Esophagus muscularis mucosa (tissue), 4 donors: ENCODE data around the gene RCN2.

Experiments
- EP300 ChIP-seq: sonication (generic); formaldehyde crosslinking; IDR thresholded peaks from one replicate; pipeline ENCODE4 v1.6.1; 2017; ENCODE audit warnings: antibody characterized with exemption
- POLR2A ChIP-seq: fragments of 450-650 bp; IDR thresholded peaks from one replicate; pipeline ENCODE4 v1.6.1; 2017; ENCODE audit warnings: antibody characterized with exemption, moderate library complexity, mild to moderate bottlenecking, low read depth
- TF ChIP-seq, protein P1 (sequence below), 3 experiments: fragments of 200-600 bp in 2 of 3; fragments of 450-650 bp in 1 of 3; sonication (generic) in 2 of 3; IDR thresholded peaks; one replicate each; pipeline ENCODE4 v1.5.1; 2017 to 2019; ENCODE audit warnings: antibody characterized with exemption in 3 of 3, mild to moderate bottlenecking in 2 of 3, moderate library complexity in 1 of 3

DNA sequence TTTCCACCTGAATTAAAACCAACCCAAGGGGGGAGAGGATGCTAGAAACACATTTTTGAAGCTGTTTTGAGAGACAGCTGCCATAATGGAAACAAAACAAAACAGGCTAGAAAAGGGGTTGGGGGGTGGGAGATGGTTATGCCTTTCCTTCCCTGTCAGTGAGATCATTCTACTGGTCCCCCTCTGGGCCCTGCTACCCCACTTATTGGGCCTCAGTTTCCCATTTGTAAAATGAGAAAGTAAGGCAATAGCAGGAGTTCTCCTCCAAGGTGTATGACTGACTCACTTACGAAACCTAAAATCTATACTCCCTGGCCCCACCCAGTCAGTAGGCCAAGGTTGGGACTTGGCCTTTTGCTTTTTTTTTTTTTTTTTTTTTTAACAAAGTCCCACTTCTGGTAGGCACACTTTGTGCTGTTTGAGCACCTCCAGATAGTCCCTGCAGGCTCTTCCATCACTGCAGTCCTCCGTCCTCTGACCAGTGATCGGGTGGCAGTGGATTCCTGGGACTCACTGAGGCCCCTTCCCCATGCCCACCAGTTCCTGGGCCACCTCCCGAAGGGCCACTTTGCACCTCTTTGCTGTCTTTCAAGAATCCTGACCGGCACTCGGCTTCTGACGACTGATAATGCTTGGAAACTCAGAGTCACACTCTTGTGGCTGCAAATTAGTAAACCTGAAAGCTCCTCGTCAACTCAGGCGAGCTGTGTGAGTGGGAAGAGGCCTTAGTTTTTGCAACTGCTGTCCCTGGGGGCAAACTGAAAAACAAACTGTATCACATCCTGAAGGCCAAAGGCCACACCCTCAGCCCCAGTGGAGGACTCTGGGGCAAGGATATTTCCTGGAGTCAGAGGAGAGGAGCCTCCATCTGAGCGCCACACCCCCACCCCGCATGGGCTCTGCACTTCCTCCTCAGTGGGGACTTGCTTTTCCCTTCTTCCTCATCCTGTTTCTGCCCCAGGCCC lies 56.6 kb downstream of the RCN2 start:
- TF ChIP-seq, protein P1, sequence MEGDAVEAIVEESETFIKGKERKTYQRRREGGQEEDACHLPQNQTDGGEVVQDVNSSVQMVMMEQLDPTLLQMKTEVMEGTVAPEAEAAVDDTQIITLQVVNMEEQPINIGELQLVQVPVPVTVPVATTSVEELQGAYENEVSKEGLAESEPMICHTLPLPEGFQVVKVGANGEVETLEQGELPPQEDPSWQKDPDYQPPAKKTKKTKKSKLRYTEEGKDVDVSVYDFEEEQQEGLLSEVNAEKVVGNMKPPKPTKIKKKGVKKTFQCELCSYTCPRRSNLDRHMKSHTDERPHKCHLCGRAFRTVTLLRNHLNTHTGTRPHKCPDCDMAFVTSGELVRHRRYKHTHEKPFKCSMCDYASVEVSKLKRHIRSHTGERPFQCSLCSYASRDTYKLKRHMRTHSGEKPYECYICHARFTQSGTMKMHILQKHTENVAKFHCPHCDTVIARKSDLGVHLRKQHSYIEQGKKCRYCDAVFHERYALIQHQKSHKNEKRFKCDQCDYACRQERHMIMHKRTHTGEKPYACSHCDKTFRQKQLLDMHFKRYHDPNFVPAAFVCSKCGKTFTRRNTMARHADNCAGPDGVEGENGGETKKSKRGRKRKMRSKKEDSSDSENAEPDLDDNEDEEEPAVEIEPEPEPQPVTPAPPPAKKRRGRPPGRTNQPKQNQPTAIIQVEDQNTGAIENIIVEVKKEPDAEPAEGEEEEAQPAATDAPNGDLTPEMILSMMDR (IDR thresholded peaks at IDR 0.05), result no peak
- TF ChIP-seq EP300 (no peak), POLR2A (no peak)
